Measurements from ENCODE around the gene MAVS.

Gene MAVS

DNA sequence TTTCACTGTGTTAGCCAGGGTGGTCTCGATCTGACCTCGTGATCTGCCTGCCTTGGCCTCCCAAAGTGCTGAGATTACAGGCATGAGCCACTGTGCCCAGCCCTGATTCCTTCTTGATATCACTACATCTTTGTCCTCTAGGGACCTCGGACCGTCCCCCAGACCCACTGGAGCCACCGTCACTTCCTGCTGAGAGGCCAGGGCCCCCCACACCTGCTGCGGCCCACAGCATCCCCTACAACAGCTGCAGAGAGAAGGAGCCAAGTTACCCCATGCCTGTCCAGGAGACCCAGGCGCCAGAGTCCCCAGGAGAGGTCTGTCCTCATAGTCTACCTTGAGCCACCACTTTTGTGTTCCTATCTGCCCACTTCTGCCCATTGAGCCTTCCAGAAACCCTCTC lies 14.6 kb downstream of the MAVS start:
- H3K4me1 ChIP-seq (ENCODE audit: control insufficient read depth in 1 of 2, insufficient read depth in 2 of 2, low read length in 2 of 2), result no peaks in the 10 kb centered on the region
- no peaks in the 10 kb centered on the region for H3K9me3 ChIP-seq (ENCODE audit: control insufficient read depth in 1 of 2, low read length in 2 of 2)
- peaks cover 48 to 85% of the 10 kb centered on the region in 2 donors for H3K36me3 ChIP-seq (ENCODE audit: control insufficient read depth in 1 of 2, insufficient read depth in 2 of 2, low read length in 2 of 2)
- no peak overlapping the region for H3K4me3 ChIP-seq (ENCODE audit: low read depth in 1 of 2, low read length in 2 of 2)
- H3K27me3 ChIP-seq (ENCODE audit: low read depth, low read length), result no peaks in the 10 kb centered on the region
- H3K27ac ChIP-seq (ENCODE audit: low read length), result no peak overlapping the region

DNA sequence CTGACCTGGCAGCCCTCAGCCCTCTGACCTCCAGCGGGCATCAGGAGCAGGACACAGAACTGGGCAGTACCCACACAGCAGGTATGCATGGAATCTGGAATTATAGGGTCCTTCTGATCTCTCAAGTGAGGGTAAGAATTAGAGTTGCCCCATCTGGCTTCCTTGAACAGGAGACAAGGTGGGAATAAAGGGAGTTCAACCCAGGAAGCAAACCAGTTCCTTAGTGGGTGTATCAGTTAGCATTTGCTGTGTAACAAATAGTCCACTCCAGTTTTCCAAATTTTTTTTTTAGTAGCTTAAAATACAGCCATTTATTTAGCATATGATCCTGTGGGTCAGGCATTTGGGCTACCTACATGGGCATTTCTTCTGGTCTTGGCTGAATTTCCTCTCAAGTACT lies 15.7 kb downstream of the MAVS start:
- Histone ChIP-seq H3K36me3 (ENCODE audit: control insufficient read depth in 1 of 2, insufficient read depth in 2 of 2, low read length in 2 of 2) (peaks cover 50 to 91% of the 10 kb centered on the region in 2 donors), H3K9me3 (ENCODE audit: control insufficient read depth in 1 of 2, low read length in 2 of 2) (no peaks in the 10 kb centered on the region), H3K27ac (ENCODE audit: low read length) (no peak overlapping the region), H3K27me3 (ENCODE audit: low read depth, low read length) (no peaks in the 10 kb centered on the region), H3K4me1 (ENCODE audit: control insufficient read depth in 1 of 2, insufficient read depth in 2 of 2, low read length in 2 of 2) (no peaks in the 10 kb centered on the region), H3K4me3 (ENCODE audit: low read depth in 1 of 2, low read length in 2 of 2) (no peak overlapping the region)

DNA sequence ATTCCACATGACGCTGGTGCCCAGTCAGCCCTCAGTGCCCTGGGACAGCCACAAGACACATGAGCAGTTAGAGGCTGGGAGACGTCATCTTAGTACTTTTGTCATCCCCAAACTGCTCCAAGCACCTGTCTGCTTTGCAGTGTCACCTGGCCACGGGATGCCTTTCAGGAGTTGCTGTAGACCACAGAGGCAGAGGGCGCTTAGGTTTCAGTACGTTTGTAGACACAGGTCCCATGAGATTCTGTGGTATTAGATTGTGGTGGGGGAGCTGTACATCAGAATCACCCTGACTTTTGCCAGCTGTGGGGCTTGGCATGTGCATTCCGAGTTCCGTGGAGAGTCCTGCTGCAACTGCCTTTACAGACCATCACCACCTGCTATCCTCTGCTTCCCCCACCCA lies 16.7 kb downstream of the MAVS start:
- H3K36me3 ChIP-seq (ENCODE audit: control insufficient read depth in 1 of 2, insufficient read depth in 2 of 2, low read length in 2 of 2), result peaks cover 43 to 89% of the 10 kb centered on the region in 2 donors
- H3K9me3 ChIP-seq (ENCODE audit: control insufficient read depth in 1 of 2, low read length in 2 of 2), result no peaks in the 10 kb centered on the region
- H3K27me3 ChIP-seq (ENCODE audit: low read depth, low read length), result no peaks in the 10 kb centered on the region
- H3K4me3 ChIP-seq (ENCODE audit: low read depth in 1 of 2, low read length in 2 of 2), result no peak overlapping the region
- H3K27ac ChIP-seq (ENCODE audit: low read length), result no peak overlapping the region
- H3K4me1 ChIP-seq (ENCODE audit: control insufficient read depth in 1 of 2, insufficient read depth in 2 of 2, low read length in 2 of 2), result no peaks in the 10 kb centered on the region

DNA sequence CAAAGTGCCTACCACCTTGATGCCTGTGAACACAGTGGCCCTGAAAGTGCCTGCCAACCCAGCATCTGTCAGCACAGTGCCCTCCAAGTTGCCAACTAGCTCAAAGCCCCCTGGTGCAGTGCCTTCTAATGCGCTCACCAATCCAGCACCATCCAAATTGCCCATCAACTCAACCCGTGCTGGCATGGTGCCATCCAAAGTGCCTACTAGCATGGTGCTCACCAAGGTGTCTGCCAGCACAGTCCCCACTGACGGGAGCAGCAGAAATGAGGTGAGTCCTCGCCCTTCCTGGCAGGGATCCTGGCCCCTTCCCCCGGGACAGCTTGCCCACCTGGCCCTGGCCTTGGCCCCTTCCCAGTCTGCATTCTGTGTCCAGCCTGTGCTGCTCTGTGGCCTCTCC lies 17.9 kb downstream of the MAVS start:
- peaks cover 43 to 80% of the 10 kb centered on the region in 2 donors for H3K36me3 ChIP-seq (ENCODE audit: control insufficient read depth in 1 of 2, insufficient read depth in 2 of 2, low read length in 2 of 2)
- H3K4me1 ChIP-seq (ENCODE audit: control insufficient read depth in 1 of 2, insufficient read depth in 2 of 2, low read length in 2 of 2), result no peaks in the 10 kb centered on the region
- H3K4me3 ChIP-seq (ENCODE audit: low read depth in 1 of 2, low read length in 2 of 2), result no peak overlapping the region
- H3K27ac ChIP-seq (ENCODE audit: low read length), result no peak overlapping the region
- H3K27me3 ChIP-seq (ENCODE audit: low read depth, low read length), result no peaks in the 10 kb centered on the region
- no peaks in the 10 kb centered on the region for H3K9me3 ChIP-seq (ENCODE audit: control insufficient read depth in 1 of 2, low read length in 2 of 2)

DNA sequence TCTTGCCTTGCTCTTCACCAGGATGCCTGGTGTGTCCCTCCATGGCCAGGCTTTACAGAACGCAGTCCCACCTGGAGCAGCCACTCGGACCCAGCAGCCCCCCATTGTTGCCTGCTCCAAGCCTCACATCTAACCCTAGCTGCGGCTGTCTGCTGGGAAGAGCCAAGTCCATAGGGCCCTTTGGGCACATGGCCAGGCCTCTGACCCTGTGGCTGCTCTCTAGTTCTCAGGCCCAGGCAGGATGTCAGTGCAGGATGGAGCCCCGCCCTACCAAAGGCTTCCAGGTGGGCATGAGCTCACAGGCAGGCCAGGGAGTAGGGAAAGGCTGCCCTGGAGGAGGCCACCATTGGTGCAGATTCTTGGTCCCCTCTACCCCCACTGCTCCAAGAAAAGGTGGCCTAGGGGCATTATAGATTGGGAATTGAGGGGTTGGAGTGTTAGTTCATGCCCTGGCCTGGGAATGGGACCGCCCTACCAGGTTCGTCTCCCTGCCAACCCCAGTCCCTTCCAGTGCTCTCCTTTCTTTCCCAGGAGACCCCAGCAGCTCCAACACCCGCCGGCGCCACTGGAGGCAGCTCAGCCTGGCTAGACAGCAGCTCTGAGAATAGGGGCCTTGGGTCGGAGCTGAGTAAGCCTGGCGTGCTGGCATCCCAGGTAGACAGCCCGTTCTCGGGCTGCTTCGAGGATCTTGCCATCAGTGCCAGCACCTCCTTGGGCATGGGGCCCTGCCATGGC lies 18.7 kb downstream of the MAVS start:
- H3K27ac ChIP-seq (ENCODE audit: low read length), result no peak overlapping the region
- no peaks in the 10 kb centered on the region for H3K4me1 ChIP-seq (ENCODE audit: control insufficient read depth in 1 of 2, insufficient read depth in 2 of 2, low read length in 2 of 2)
- H3K4me3 ChIP-seq (ENCODE audit: low read depth in 1 of 2, low read length in 2 of 2), result no peak overlapping the region
- H3K36me3 ChIP-seq (ENCODE audit: control insufficient read depth in 1 of 2, insufficient read depth in 2 of 2, low read length in 2 of 2), result peaks cover 43 to 72% of the 10 kb centered on the region in 2 donors
- H3K27me3 ChIP-seq (ENCODE audit: low read depth, low read length), result no peaks in the 10 kb centered on the region
- no peaks in the 10 kb centered on the region for H3K9me3 ChIP-seq (ENCODE audit: control insufficient read depth in 1 of 2, low read length in 2 of 2)

DNA sequence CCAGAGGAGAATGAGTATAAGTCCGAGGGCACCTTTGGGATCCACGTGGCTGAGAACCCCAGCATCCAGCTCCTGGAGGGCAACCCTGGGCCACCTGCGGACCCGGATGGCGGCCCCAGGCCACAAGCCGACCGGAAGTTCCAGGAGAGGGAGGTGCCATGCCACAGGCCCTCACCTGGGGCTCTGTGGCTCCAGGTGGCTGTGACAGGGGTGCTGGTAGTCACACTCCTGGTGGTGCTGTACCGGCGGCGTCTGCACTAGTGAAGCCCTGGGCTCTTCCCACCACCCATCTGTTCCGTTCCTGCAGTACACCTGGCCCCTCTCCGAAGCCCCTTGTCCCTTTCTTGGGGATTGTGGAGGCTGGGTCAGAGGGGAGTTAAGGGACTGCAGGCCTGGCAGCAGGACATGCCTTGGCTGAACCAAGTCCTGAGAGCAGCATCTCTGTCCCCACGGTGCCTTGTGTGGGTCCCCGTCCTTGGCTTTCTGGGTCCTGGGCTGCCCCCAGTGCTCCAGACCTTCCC lies 19.3 kb downstream of the MAVS start:
- Histone ChIP-seq H3K4me1 (ENCODE audit: control insufficient read depth in 1 of 2, insufficient read depth in 2 of 2, low read length in 2 of 2) (no peaks in the 10 kb centered on the region), H3K27me3 (ENCODE audit: low read depth, low read length) (no peaks in the 10 kb centered on the region), H3K36me3 (ENCODE audit: control insufficient read depth in 1 of 2, insufficient read depth in 2 of 2, low read length in 2 of 2) (peaks cover 43 to 72% of the 10 kb centered on the region in 2 donors), H3K9me3 (ENCODE audit: control insufficient read depth in 1 of 2, low read length in 2 of 2) (no peaks in the 10 kb centered on the region), H3K27ac (ENCODE audit: low read length) (no peak overlapping the region), H3K4me3 (ENCODE audit: low read depth in 1 of 2, low read length in 2 of 2) (no peak overlapping the region)

DNA sequence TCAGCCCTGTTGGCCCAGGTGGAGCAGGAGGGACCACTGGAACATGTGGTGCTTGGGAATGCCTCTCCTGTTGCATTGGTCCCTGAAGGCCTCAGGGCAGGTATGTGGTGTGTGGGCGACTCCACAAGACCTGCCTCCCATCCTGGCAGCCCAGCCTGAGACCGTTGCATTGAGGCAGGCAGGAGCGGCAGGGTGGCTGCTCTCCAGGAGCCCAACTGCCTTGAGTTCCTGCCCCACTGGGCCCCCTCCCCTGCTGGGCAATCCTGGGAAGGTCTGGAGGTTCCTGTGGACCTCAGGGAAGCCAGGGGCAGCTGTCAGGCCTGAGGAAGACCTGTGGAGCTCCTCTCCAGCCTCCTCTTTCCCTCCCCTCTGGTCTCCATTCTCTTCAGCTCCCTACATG lies 19.8 kb downstream of the MAVS start:
- Histone ChIP-seq H3K27ac (ENCODE audit: low read length) (no peak overlapping the region), H3K4me1 (ENCODE audit: control insufficient read depth in 1 of 2, insufficient read depth in 2 of 2, low read length in 2 of 2) (no peaks in the 10 kb centered on the region), H3K27me3 (ENCODE audit: low read depth, low read length) (no peaks in the 10 kb centered on the region), H3K4me3 (ENCODE audit: low read depth in 1 of 2, low read length in 2 of 2) (no peak overlapping the region), H3K36me3 (ENCODE audit: control insufficient read depth in 1 of 2, insufficient read depth in 2 of 2, low read length in 2 of 2) (peaks cover 42 to 66% of the 10 kb centered on the region in 2 donors), H3K9me3 (ENCODE audit: control insufficient read depth in 1 of 2, low read length in 2 of 2) (no peaks in the 10 kb centered on the region)

DNA sequence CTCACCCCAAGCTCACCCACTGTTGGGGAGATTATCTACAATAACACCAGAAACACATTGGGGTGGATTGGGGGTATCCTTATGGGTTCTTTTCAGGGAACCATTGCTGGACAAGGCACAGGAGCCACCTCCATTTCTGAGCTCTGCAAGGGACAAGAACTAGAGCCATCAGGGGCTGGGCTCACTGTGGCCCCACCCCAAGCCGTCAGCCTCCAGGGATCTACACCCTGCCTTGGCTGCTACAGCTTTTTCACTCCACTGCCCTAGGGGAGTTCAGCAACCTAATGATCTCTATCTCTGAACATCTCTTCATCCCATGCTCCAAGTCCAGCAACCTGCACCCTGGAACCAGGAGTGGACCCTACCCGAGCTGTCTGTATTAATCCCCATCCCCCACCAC lies 21.2 kb downstream of the MAVS start:
- H3K27ac ChIP-seq (ENCODE audit: low read length), result no peak overlapping the region
- no peaks in the 10 kb centered on the region for H3K27me3 ChIP-seq (ENCODE audit: low read depth, low read length)
- H3K4me3 ChIP-seq (ENCODE audit: low read depth in 1 of 2, low read length in 2 of 2), result no peak overlapping the region
- no peaks in the 10 kb centered on the region for H3K4me1 ChIP-seq (ENCODE audit: control insufficient read depth in 1 of 2, insufficient read depth in 2 of 2, low read length in 2 of 2)
- peaks cover 35 to 53% of the 10 kb centered on the region in 2 donors for H3K36me3 ChIP-seq (ENCODE audit: control insufficient read depth in 1 of 2, insufficient read depth in 2 of 2, low read length in 2 of 2)
- H3K9me3 ChIP-seq (ENCODE audit: control insufficient read depth in 1 of 2, low read length in 2 of 2), result no peaks in the 10 kb centered on the region

DNA sequence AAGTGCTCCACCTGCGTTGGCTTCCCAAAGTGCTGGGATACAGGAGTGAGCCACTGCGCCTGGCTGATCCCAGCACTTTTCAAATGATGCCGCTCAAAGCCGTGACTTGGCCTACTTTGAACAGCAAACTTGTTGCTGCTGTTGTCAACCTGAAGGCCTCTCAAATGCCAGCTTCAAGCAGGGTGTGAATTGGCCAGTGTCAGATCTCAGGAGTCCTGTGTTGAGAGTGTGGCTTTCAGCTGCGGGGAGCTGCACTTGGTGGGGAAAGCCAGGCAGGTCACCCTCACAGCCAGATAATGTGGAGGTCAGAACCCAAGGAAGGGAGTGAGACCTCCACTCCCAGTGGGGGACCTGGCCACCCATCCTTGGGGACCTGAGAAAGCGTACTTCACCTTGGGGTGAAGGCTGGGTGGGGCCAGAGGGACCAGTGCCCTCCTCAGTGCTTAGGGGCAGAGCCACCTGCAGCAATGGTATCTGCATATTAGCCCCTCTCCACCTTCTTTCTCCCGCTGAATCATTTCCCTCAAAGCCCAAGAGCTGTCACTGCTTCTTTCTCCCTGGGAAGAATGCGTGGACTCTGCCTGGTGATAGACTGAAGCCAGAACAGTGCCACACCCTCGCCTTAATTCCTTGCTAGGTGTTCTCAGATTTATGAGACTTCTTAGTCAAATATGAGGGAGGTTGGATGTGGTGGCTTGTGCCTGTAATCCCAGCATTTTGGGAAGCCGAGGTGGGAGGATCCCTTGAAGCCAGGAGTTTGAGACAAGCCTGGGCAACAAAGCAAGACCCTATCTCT lies 23.4 kb downstream of the MAVS start:
- Histone ChIP-seq H3K9me3 (ENCODE audit: control insufficient read depth in 1 of 2, low read length in 2 of 2) (no peaks in the 10 kb centered on the region), H3K27ac (ENCODE audit: low read length) (no peak overlapping the region), H3K4me1 (ENCODE audit: control insufficient read depth in 1 of 2, insufficient read depth in 2 of 2, low read length in 2 of 2) (no peaks in the 10 kb centered on the region), H3K36me3 (ENCODE audit: control insufficient read depth in 1 of 2, insufficient read depth in 2 of 2, low read length in 2 of 2) (peaks cover 23 to 44% of the 10 kb centered on the region in 2 donors), H3K27me3 (ENCODE audit: low read depth, low read length) (no peaks in the 10 kb centered on the region), H3K4me3 (ENCODE audit: low read depth in 1 of 2, low read length in 2 of 2) (no peak overlapping the region)

DNA sequence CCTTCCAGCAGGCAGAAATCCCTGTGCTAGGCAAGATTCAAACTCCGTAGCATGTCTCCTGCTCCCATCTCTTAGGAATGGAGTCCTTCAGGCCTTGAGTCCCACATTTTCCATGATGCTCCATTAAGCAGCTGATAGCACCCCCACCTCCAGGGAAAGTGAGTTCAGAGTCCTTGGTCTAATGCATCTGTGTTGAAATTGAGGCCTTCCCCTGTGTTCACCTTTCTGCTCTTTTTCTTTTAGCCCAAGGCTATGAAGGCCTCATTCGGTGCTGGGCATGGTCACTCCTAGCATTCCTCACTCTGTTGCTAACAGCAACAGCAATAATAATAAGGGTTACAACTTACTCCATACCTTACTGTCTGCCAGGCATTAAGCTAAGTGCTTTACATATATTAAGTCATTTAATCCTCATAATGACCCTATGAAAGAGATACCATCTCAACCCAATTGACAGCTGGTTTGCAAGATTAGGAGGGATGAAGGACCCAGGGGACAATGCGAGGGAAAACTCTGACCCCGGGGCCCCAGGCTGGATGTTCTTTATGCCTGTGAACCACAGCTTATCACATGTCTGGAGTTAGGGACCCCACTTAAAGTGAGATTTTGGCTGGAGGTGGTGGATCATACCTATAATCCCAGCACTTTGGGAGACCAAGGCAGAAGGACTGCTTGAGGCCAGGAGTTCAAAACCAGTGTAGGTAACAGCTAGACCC lies 25.1 kb downstream of the MAVS start:
- Histone ChIP-seq H3K9me3 (ENCODE audit: control insufficient read depth in 1 of 2, low read length in 2 of 2) (no peaks in the 10 kb centered on the region), H3K27me3 (ENCODE audit: low read depth, low read length) (no peaks in the 10 kb centered on the region), H3K4me3 (ENCODE audit: low read depth in 1 of 2, low read length in 2 of 2) (no peak overlapping the region), H3K27ac (ENCODE audit: low read length) (no peak overlapping the region), H3K36me3 (ENCODE audit: control insufficient read depth in 1 of 2, insufficient read depth in 2 of 2, low read length in 2 of 2) (peaks cover 17 to 28% of the 10 kb centered on the region in 2 donors), H3K4me1 (ENCODE audit: control insufficient read depth in 1 of 2, insufficient read depth in 2 of 2, low read length in 2 of 2) (no peaks in the 10 kb centered on the region)

DNA sequence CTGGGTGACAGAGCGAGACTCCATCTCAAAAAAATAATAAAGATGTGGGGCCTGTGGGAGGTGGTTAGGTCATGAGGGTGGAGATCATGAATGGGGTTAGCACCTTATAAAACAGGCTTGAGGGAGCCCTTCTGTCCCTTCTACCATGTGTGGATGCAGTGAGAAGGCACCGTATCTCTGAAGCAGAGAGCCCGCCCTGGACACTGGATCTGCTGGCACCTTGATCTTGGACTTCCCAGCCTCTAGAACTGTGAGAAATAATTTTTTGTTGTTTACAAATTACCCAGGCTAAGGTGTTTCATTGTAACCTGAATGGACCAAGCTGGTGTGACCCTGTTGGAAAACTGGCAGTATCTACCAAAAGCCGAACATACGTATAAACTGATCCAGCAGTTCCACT lies 26.9 kb downstream of the MAVS start:
- H3K4me1 ChIP-seq (ENCODE audit: control insufficient read depth in 1 of 2, insufficient read depth in 2 of 2, low read length in 2 of 2), result no peaks in the 10 kb centered on the region
- peaks cover 14% of the 10 kb centered on the region in 2 donors for H3K36me3 ChIP-seq (ENCODE audit: control insufficient read depth in 1 of 2, insufficient read depth in 2 of 2, low read length in 2 of 2)
- H3K9me3 ChIP-seq (ENCODE audit: control insufficient read depth in 1 of 2, low read length in 2 of 2), result no peaks in the 10 kb centered on the region
- H3K27me3 ChIP-seq (ENCODE audit: low read depth, low read length), result no peaks in the 10 kb centered on the region
- H3K27ac ChIP-seq (ENCODE audit: low read length), result no peak overlapping the region
- no peak overlapping the region for H3K4me3 ChIP-seq (ENCODE audit: low read depth in 1 of 2, low read length in 2 of 2)
